MM.1S (cell line): ENCODE data around the gene ZBTB5.
"Not testable (repeated sequence)": the region's sequence is repeated elsewhere in the genome, so short reads cannot be mapped to it uniquely, and the experiment has no call there.

Source experiments
- DNase-seq: peaks from one replicate; pipeline ENCODE4 v3.0.0-alpha.2; 2015
- H2AFZ ChIP-seq: fragments of 300-600 bp; sonication (generic); 2 replicates; pipeline ENCODE4 v1.6.0; 2016; ENCODE audit warnings: antibody characterized with exemption, low read length
- H3F3A ChIP-seq: fragments of 300-600 bp; sonication (generic); 2 replicates; pipeline ENCODE4 v1.6.1; 2016; ENCODE audit warnings: mild to moderate bottlenecking, antibody characterized with exemption, low read length, moderate library complexity, mixed read lengths; ENCODE audit not compliant: insufficient read depth
- H3K27ac ChIP-seq: fragments of 300-600 bp; sonication (generic); 2 replicates; pipeline ENCODE4 v1.5.1; 2016; ENCODE audit warnings: mild to moderate bottlenecking, low read length
- H3K27me3 ChIP-seq: fragments of 300-600 bp; sonication (generic); replicated peaks from 2 replicates; pipeline ENCODE4 v1.6.0; 2016; ENCODE audit warnings: low read length; ENCODE audit not compliant: insufficient read depth
- H3K36me3 ChIP-seq: fragments of 300-600 bp; sonication (generic); replicated peaks from 2 replicates; pipeline ENCODE4 v1.6.1; 2016; ENCODE audit warnings: mild to moderate bottlenecking, low read length, mixed read lengths; ENCODE audit not compliant: insufficient read depth
- H3K4me1 ChIP-seq: fragments of 300-600 bp; sonication (generic); 2 replicates; pipeline ENCODE4 v1.6.1; 2016; ENCODE audit warnings: low read length, mixed read lengths
- H3K4me2 ChIP-seq: fragments of 300-600 bp; sonication (generic); 2 replicates; pipeline ENCODE4 v1.6.0; 2016; ENCODE audit warnings: low read depth, low read length
- H3K4me3 ChIP-seq: fragments of 300-600 bp; sonication (generic); 2 replicates; pipeline ENCODE4 v1.5.1; 2016; ENCODE audit warnings: low read length, mixed read lengths
- H3K79me2 ChIP-seq: fragments of 300-600 bp; sonication (generic); 2 replicates; pipeline ENCODE4 v1.6.1; 2016; ENCODE audit warnings: mixed run types, low read length, mixed read lengths
- H3K9ac ChIP-seq: fragments of 300-600 bp; sonication (generic); 2 replicates; pipeline ENCODE4 v1.6.1; 2016; ENCODE audit warnings: low read length, mixed read lengths
- H3K9me2 ChIP-seq: fragments of 300-600 bp; sonication (generic); replicated peaks from 2 replicates; pipeline ENCODE4 v1.6.1; 2016; ENCODE audit warnings: mild to moderate bottlenecking, low read length, mixed read lengths; ENCODE audit not compliant: insufficient read depth
- H3K9me3 ChIP-seq: fragments of 300-600 bp; sonication (generic); replicated peaks from 2 replicates; pipeline ENCODE4 v1.6.1; 2016; ENCODE audit warnings: mild to moderate bottlenecking, low read length, mixed read lengths; ENCODE audit not compliant: insufficient read depth
- H4K20me1 ChIP-seq: fragments of 300-600 bp; sonication (generic); 2 replicates; pipeline ENCODE4 v1.6.1; 2016; ENCODE audit warnings: mild to moderate bottlenecking, low read length, moderate library complexity, mixed read lengths; ENCODE audit not compliant: insufficient read depth
- CTCF ChIP-seq: fragments of 300-600 bp; sonication (generic); IDR thresholded peaks from 2 replicates; pipeline ENCODE4 v1.5.1; 2016; ENCODE audit warnings: antibody characterized with exemption, low read length, mixed read lengths
- EZH2 ChIP-seq: fragments of 300-600 bp; sonication (generic); optimal IDR thresholded peaks from 2 replicates; pipeline ENCODE3; 2017; ENCODE audit warnings: low read depth, mild to moderate bottlenecking, antibody characterized with exemption, low read length, mixed read lengths
- EZH2phosphoT487 ChIP-seq: fragments of 300-600 bp; sonication (generic); IDR thresholded peaks from 2 replicates; pipeline ENCODE4 v1.6.1; 2018; ENCODE audit warnings: antibody characterized with exemption, low read length

Gene ZBTB5

GRCh38 chr9:37465249-37466036 lies at the start of gene ZBTB5:
TSS of gene ZBTB5 (minus strand) at chr9:37465450. CDS start at chr9:37442551, 22,899 bp downstream.
- H4K20me1 ChIP-seq = no peaks in the 10 kb centered on the region

GRCh38 chr9:37514999-37515398 lies 49.7 kb upstream of the ZBTB5 start:
- Histone ChIP-seq H3K4me3 (no peak overlapping the region), H3K9me3 (no peaks in the 10 kb centered on the region), H3K27me3 (no peaks in the 10 kb centered on the region), H3K79me2 (no peaks in the 10 kb centered on the region), H3K27ac (no peak overlapping the region), H3K9ac (no peak overlapping the region), H3F3A (no peaks in the 10 kb centered on the region), H3K9me2 (no peaks in the 10 kb centered on the region), H4K20me1 (no peaks in the 10 kb centered on the region), H3K36me3 (no peaks in the 10 kb centered on the region), H3K4me2 (no peak overlapping the region), H2AFZ (no peak overlapping the region), H3K4me1 (no peaks in the 10 kb centered on the region)
- TF ChIP-seq CTCF (no peak), EZH2phosphoT487 (no peak)
- no peak for DNase-seq

More at GRCh38 chr9:37465249-37466036, at the start of gene ZBTB5:
- H3F3A ChIP-seq = 0 out of 2 replicates have a peak, but pooled peaks cover 6% of the 10 kb centered on the region
- peaks cover 10% of the 10 kb centered on the region; the same call in 1 of the 2 replicates for H3K4me1 ChIP-seq
- peaks cover 44% of the 10 kb centered on the region for H3K79me2 ChIP-seq
- no peaks in the 10 kb centered on the region for H3K27me3 ChIP-seq
- no peaks in the 10 kb centered on the region for H3K9me3 ChIP-seq
- peak; percentile 99 for DNase-seq
- H3K36me3 ChIP-seq = no peaks in the 10 kb centered on the region
- peak within 1 kb of the TSS; percentile 99 for H2AFZ ChIP-seq
- H3K9me2 ChIP-seq = no peaks in the 10 kb centered on the region
- peak within 1 kb of the TSS; percentile 99 for H3K4me2 ChIP-seq
- peak within 1 kb of the TSS; percentile 95 for H3K4me3 ChIP-seq
- TF ChIP-seq CTCF = no peak
- TF ChIP-seq EZH2phosphoT487 = no peak
- TF ChIP-seq EZH2 = no peak
- H3K9ac ChIP-seq = peak within 1 kb of the TSS; percentile 93
- peak within 1 kb of the TSS; percentile 90 for H3K27ac ChIP-seq

GRCh38 chr9:37514415-37514814 lies 49.2 kb upstream of the ZBTB5 start:
- not testable (repeated sequence) for H3K79me2 ChIP-seq, H3K9ac ChIP-seq, H2AFZ ChIP-seq, H3K9me2 ChIP-seq, H3K36me3 ChIP-seq, DNase-seq, H3K9me3 ChIP-seq, H3K4me1 ChIP-seq, H3K4me3 ChIP-seq, H3K4me2 ChIP-seq, H3F3A ChIP-seq, H3K27me3 ChIP-seq, H3K27ac ChIP-seq, H4K20me1 ChIP-seq

GRCh38 chr9:37512437-37512836 lies 47.2 kb upstream of the ZBTB5 start:
- no peak overlapping the region for H3K4me3 ChIP-seq
- no peak overlapping the region for H2AFZ ChIP-seq
- no peak overlapping the region for H3K4me2 ChIP-seq
- H3K36me3 ChIP-seq = no peaks in the 10 kb centered on the region
- H4K20me1 ChIP-seq = no peaks in the 10 kb centered on the region
- no peaks in the 10 kb centered on the region for H3K4me1 ChIP-seq
- H3K79me2 ChIP-seq = no peaks in the 10 kb centered on the region
- H3K9me2 ChIP-seq = no peaks in the 10 kb centered on the region
- no peak for DNase-seq
- no peaks in the 10 kb centered on the region for H3K27me3 ChIP-seq
- no peak overlapping the region for H3K9ac ChIP-seq
- H3K9me3 ChIP-seq = no peaks in the 10 kb centered on the region
- H3F3A ChIP-seq = no peaks in the 10 kb centered on the region
- no peak overlapping the region for H3K27ac ChIP-seq
- TF ChIP-seq CTCF (no peak), EZH2phosphoT487 (no peak), EZH2 (no peak)
